ENCODE measurements around the gene UNC45A.

- TF ChIP-seq ZNF274 (IDR thresholded peaks at IDR 0.05; ENCODE audit: borderline replicate concordance, extremely low read depth, low read length) (no peak), CTCF (IDR thresholded peaks at IDR 0.05; ENCODE audit: control extremely low read depth in 1 of 3, insufficient read depth in 1 of 3, low read depth in 1 of 3, low read length in 3 of 3) (no peak), E2F6 (IDR thresholded peaks at IDR 0.05) (no peak), FOSL1 (IDR thresholded peaks at IDR 0.05; ENCODE audit: insufficient read depth, low read depth, low read length) (no peak), EP300 (IDR thresholded peaks at IDR 0.05; ENCODE audit: borderline replicate concordance in 1 of 2, low read depth in 2 of 2, low read length in 2 of 2) (no peak), CEBPB (IDR thresholded peaks at IDR 0.05; ENCODE audit: low read depth, low read length) (no peak), POLR2A (IDR thresholded peaks at IDR 0.05; ENCODE audit: control extremely low read depth in 1 of 2, low read depth in 2 of 2, low read length in 2 of 2) (no peak), RAD21 (IDR thresholded peaks at IDR 0.05 in 1 of 2, conservative IDR thresholded peaks at IDR 0.05 in 1 of 2; ENCODE audit: low read depth in 2 of 2, low read length in 2 of 2) (no peak), SP4 (IDR thresholded peaks at IDR 0.05; ENCODE audit: low read length) (no peak), TAF1 (IDR thresholded peaks at IDR 0.05; ENCODE audit: low read depth, low read length) (no peak), EGR1 (IDR thresholded peaks at IDR 0.05; ENCODE audit: borderline replicate concordance, low read depth, low read length) (no peak), EZH2 (IDR thresholded peaks at IDR 0.05; ENCODE audit: low read depth, low read length, severe bottlenecking) (no peak), SUZ12 (IDR thresholded peaks at IDR 0.05; ENCODE audit: low read length) (no peak)
Observed at GRCh38 chr15:90907051-90907660, 27.9 kb upstream of the UNC45A start.
